Neuronal stem cell (in vitro differentiated cells): ENCODE results near the gene VGLL2. TPM values are rescaled to one million over a fixed set of nuclear protein-coding genes. Genes with fewer than 3 reads are reported as not detected.

Experiments
- DNase-seq: peaks from one replicate; pipeline ENCODE4 v3.0.0-alpha.2; 2013; ENCODE audit warnings: low spot score
- H2AFZ ChIP-seq: one replicate; pipeline ENCODE4 v1.6.1; 2013; ENCODE audit warnings: mild to moderate bottlenecking, low read length, inconsistent platforms
- H2AK5ac ChIP-seq: 2 replicates; pipeline ENCODE4 v1.6.1; 2013; ENCODE audit warnings: low read depth, mild to moderate bottlenecking, inconsistent platforms, low read length, moderate library complexity, mixed read lengths
- H2BK120ac ChIP-seq: 2 replicates; pipeline ENCODE4 v1.6.1; 2013; ENCODE audit warnings: low read depth, mild to moderate bottlenecking, inconsistent platforms, low read length, moderate library complexity, mixed read lengths
- H2BK12ac ChIP-seq: one replicate; pipeline ENCODE4 v1.6.1; 2013; ENCODE audit warnings: low read length, inconsistent platforms
- H2BK15ac ChIP-seq: 2 replicates; pipeline ENCODE4 v1.6.1; 2013; ENCODE audit warnings: mild to moderate bottlenecking, low read length, inconsistent platforms, mixed read lengths
- H2BK5ac ChIP-seq: one replicate; pipeline ENCODE4 v1.6.1; 2013; ENCODE audit warnings: inconsistent platforms, mild to moderate bottlenecking, low read length, moderate library complexity
- H3K14ac ChIP-seq: one replicate; pipeline ENCODE4 v1.6.1; 2013; ENCODE audit warnings: low read length, inconsistent platforms
- H3K18ac ChIP-seq: 2 replicates; pipeline ENCODE4 v1.6.1; 2013; ENCODE audit warnings: low read length, inconsistent platforms
- H3K23ac ChIP-seq: 2 replicates; pipeline ENCODE4 v1.6.1; 2013; ENCODE audit warnings: low read depth, mild to moderate bottlenecking, mixed read lengths, low read length, inconsistent platforms; ENCODE audit not compliant: poor library complexity
- H3K27ac ChIP-seq: replicated peaks from 3 replicates; pipeline ENCODE4 v1.5.1; 2013; ENCODE audit warnings: low read length, inconsistent platforms
- H3K27me3 ChIP-seq, 3 experiments: 2 replicates each; pipeline ENCODE4 v1.6.1; 2013; ENCODE audit warnings: low read length in 3 of 3, mild to moderate bottlenecking in 2 of 3, inconsistent platforms in 1 of 3, low read depth in 1 of 3, mixed read lengths in 1 of 3, moderate library complexity in 1 of 3; ENCODE audit not compliant: control insufficient read depth in 3 of 3, insufficient read depth in 3 of 3
- H3K36me3 ChIP-seq, 2 donors: replicated peaks in 1 of 2; 2 replicates each; pipeline ENCODE4 v1.6.1; 2013; ENCODE audit warnings: low read length in 2 of 2; ENCODE audit not compliant: control insufficient read depth in 2 of 2, insufficient read depth in 2 of 2
- H3K4ac ChIP-seq: 2 replicates; pipeline ENCODE4 v1.6.1; 2013; ENCODE audit warnings: inconsistent platforms, mild to moderate bottlenecking, low read length, moderate library complexity
- H3K4me1 ChIP-seq, 2 donors: 1 replicate in 1 of 2; 2 replicates in 1 of 2; pipeline ENCODE4 v1.6.1; 2013; ENCODE audit warnings: low read length in 2 of 2, low read depth in 1 of 2; ENCODE audit not compliant: control insufficient read depth in 2 of 2, insufficient read depth in 1 of 2
- H3K4me2 ChIP-seq: one replicate; pipeline ENCODE4 v1.6.1; 2013; ENCODE audit warnings: mild to moderate bottlenecking, low read length, inconsistent platforms; ENCODE audit not compliant: insufficient read depth, poor library complexity, severe bottlenecking
- H3K4me3 ChIP-seq, 2 donors: 2 replicates each; pipeline ENCODE4 v1.5.1; 2013; ENCODE audit warnings: low read length in 2 of 2, mild to moderate bottlenecking in 2 of 2, inconsistent platforms in 1 of 2, moderate library complexity in 1 of 2
- H3K79me1 ChIP-seq: one replicate; pipeline ENCODE4 v1.6.1; 2013; ENCODE audit warnings: low read depth, mild to moderate bottlenecking, inconsistent platforms, low read length, moderate library complexity
- H3K9ac ChIP-seq: one replicate; pipeline ENCODE4 v1.6.1; 2013; ENCODE audit warnings: mild to moderate bottlenecking, low read depth, low read length, inconsistent platforms; ENCODE audit not compliant: poor library complexity
- H3K9me3 ChIP-seq, 2 donors: replicated peaks in 1 of 2; 2 replicates each; pipeline versions ENCODE3 to v1.6.1; 2013; ENCODE audit warnings: low read length in 2 of 2, mild to moderate bottlenecking in 2 of 2, inconsistent platforms in 1 of 2, low read depth in 1 of 2, mixed read lengths in 1 of 2, moderate library complexity in 1 of 2; ENCODE audit not compliant: control insufficient read depth in 2 of 2, insufficient read depth in 1 of 2
- H4K8ac ChIP-seq: one replicate; pipeline ENCODE4 v1.6.1; 2013; ENCODE audit warnings: low read depth, mild to moderate bottlenecking, inconsistent platforms, low read length, moderate library complexity
- H4K91ac ChIP-seq: one replicate; pipeline ENCODE4 v1.6.1; 2013; ENCODE audit warnings: low read length, low read depth, mild to moderate bottlenecking, inconsistent platforms; ENCODE audit not compliant: poor library complexity
- WGBS, 2 donors: extraction: QIAGEN DNeasy Blood & Tissue Kit; methylation state at CpG; one replicate each; pipeline ENCODE4 v1.1.7; 2013; ENCODE audit warnings: missing lambda C conversion rate in 2 of 2, mixed read lengths in 1 of 2; ENCODE audit not compliant: insufficient read length in 2 of 2, insufficient replicate concordance in 1 of 2; ENCODE audit errors: extremely low coverage in 2 of 2; 5-methylcytosine and 5-hydroxymethylcytosine counted together
- small RNA-seq: library from polyadenylated mRNA; stranded (forward); fragments of <200 nt; extraction: miRNeasy Mini kit (QIAGEN cat#:217004); gene quantifications from one replicate; pipeline ENCODE3, GENCODE V24; 2013; ENCODE audit not compliant: insufficient read depth

The VGLL2 gene

GRCh38 chr6:117311310-117311709, 46.0 kb downstream of the VGLL2 start:
- H3K27me3 ChIP-seq, result no peaks in the 10 kb centered on the region
- H2BK12ac ChIP-seq, result no peak overlapping the region
- H3K9ac ChIP-seq, result no peak overlapping the region
- H2AK5ac ChIP-seq, result no peak overlapping the region
- no peak overlapping the region for H3K18ac ChIP-seq
- H3K4ac ChIP-seq, result no peak overlapping the region
- H4K91ac ChIP-seq, result no peak overlapping the region
- H3K23ac ChIP-seq, result no peak overlapping the region
- no peak overlapping the region for H3K4me3 ChIP-seq
- H3K4me1 ChIP-seq, result peaks cover 0 to 1% of the 10 kb centered on the region in 2 donors
- H4K8ac ChIP-seq, result no peak overlapping the region
- H3K14ac ChIP-seq, result no peak overlapping the region
- no peak overlapping the region for H3K4me2 ChIP-seq
- H3K27ac ChIP-seq, result no peak overlapping the region
- no peak overlapping the region for H2AFZ ChIP-seq
- no peak overlapping the region for H2BK120ac ChIP-seq
- H3K9me3 ChIP-seq, result no peaks in the 10 kb centered on the region
- WGBS, 2 donors, result no CpG with 5 or more reads among the region's 3 CpGs
- no peak overlapping the region for H2BK5ac ChIP-seq
- H3K79me1 ChIP-seq, result no peaks in the 10 kb centered on the region
- no peaks in the 10 kb centered on the region for H3K36me3 ChIP-seq
- no peak overlapping the region for H2BK15ac ChIP-seq
- no peak for DNase-seq

GRCh38 chr6:117311726-117312125, 46.4 kb downstream of the VGLL2 start:
- Histone ChIP-seq H3K4ac (no peak overlapping the region), H3K36me3 (no peaks in the 10 kb centered on the region), H2BK5ac (no peak overlapping the region), H3K27ac (no peak overlapping the region), H3K79me1 (no peaks in the 10 kb centered on the region), H4K8ac (no peak overlapping the region), H3K23ac (no peak overlapping the region), H3K4me3 (no peak overlapping the region), H4K91ac (no peak overlapping the region), H2BK12ac (no peak overlapping the region), H3K9me3 (no peaks in the 10 kb centered on the region), H3K27me3 (no peaks in the 10 kb centered on the region), H3K18ac (no peak overlapping the region), H2BK15ac (no peak overlapping the region), H2BK120ac (no peak overlapping the region), H3K4me1 (peaks cover 0 to 1% of the 10 kb centered on the region in 2 donors), H2AK5ac (no peak overlapping the region), H3K4me2 (no peak overlapping the region), H3K9ac (no peak overlapping the region), H2AFZ (no peak overlapping the region), H3K14ac (no peak overlapping the region)
- DNase-seq, result no peak
- WGBS, 2 donors, result no CpG with 5 or more reads among the region's 1 CpG

GRCh38 chr6:117317261-117317660, 51.9 kb downstream of the VGLL2 start:
- Histone ChIP-seq H4K8ac (no peak overlapping the region), H2BK5ac (no peak overlapping the region), H2AK5ac (no peak overlapping the region), H3K23ac (no peak overlapping the region), H3K14ac (no peak overlapping the region), H3K4me3 (no peak overlapping the region), H4K91ac (no peak overlapping the region), H3K36me3 (no peaks in the 10 kb centered on the region), H3K18ac (no peak overlapping the region), H3K4me2 (no peak overlapping the region), H3K79me1 (no peaks in the 10 kb centered on the region), H2BK120ac (no peak overlapping the region), H3K9me3 (no peaks in the 10 kb centered on the region), H3K27me3 (no peaks in the 10 kb centered on the region), H3K27ac (no peak overlapping the region), H2BK12ac (no peak overlapping the region), H3K9ac (no peak overlapping the region), H3K4ac (no peak overlapping the region), H3K4me1 (peaks cover 0 to 1% of the 10 kb centered on the region in 2 donors), H2AFZ (no peak overlapping the region), H2BK15ac (no peak overlapping the region)
- no peak for DNase-seq
- WGBS, 2 donors, result no CpG with 5 or more reads among the region's 4 CpGs

Small RNA genes within 50 kb of the gene (small RNA-seq; reads per million reads assigned to genes)
- not detected for gene RN7SKP18
